Measurements from ENCODE around the gene CCDC8.
"Not testable (repeated sequence)": the region's sequence is repeated elsewhere in the genome, so short reads cannot be mapped to it uniquely, and the experiment has no call there.

GRCh38 chr19:46397801-46398479, 15.4 kb downstream of the CCDC8 start:
- TF ChIP-seq CTCF, POLR2A, EP300 (IDR thresholded peaks at IDR 0.05): not testable (repeated sequence)
